ENCODE results near the gene RIMS3. TPM values are rescaled to one million over a fixed set of nuclear protein-coding genes. Genes with fewer than 3 reads are reported as not detected.

Gene RIMS3
- total RNA-seq (2022; extraction: Qiagen RNA extraction) = 0.61 to 1.3 TPM (median 1.0 TPM) in 5 replicates

GRCh38 chr1:40665335-40666171 is at the start of gene RIMS3:
TSS of gene RIMS3 (minus strand) at chr1:40665682. CDS start at chr1:40641925, 23,757 bp downstream.

DNA sequence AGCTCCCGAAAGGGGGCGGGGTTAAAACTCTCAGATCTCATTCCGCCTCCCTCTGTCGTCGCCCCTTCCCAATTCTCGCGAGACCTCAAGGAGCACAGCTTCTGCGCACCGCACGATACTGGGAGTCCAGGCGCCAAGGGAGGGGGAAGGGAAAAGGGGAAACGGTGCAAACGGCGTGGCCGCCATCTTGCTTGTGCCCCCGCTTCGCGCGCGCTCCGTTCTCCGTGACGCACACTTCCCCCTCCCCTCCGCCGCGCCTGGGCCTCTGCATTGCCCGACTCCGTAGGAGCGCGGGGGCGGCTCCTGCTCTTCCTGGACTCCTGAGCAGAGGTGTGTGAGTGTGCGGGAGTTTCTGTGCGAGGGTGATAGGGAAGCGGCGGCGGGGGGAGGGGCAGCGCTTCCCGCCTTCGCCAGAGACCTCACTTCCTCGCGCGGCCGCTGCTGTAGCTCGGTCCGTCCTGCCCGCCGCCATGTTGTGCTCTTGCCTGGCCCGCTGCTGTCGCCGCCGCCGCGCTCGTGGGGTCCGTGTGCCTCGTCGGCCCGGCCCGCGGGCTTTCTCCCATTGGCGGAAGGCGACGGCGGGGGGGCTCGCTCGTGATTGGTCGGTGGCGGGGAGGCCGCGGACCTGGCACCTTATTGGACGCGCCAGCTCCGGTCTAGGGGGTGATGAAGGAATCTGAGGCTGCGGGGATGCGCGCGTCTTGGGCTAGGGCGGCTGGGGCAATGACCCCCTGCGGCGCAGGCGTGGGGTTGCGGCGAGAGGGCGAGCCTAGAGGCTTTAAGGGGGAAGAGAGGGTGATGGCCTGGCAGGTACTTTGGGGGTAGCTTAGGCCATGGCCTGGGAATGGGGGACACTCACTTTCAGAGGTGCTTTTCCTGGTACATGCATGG is 26.3 kb upstream of the RIMS3 start, which contains the start of gene NFYC:
Gene NFYC (plus strand): TSS at position 167 of the 891 bp plus-strand sequence. CDS start 47,140 bp downstream, outside the sequence.

Other genes starting within 250 kb of the RIMS3 start
- 1.3 to 2.1 TPM (median 1.9 TPM) in 5 replicates for gene ZFP69B, start 215.2 kb downstream of the RIMS3 start, total RNA-seq (2022; extraction: Qiagen RNA extraction)
- gene ZFP69, start 188.4 kb downstream of the RIMS3 start, total RNA-seq (2022; extraction: Qiagen RNA extraction) = not detected in 5 replicates
- 3.9 to 4.8 TPM (median 4.4 TPM) in 5 replicates for gene EXO5, start 156.9 kb downstream of the RIMS3 start, total RNA-seq (2022; extraction: Qiagen RNA extraction)
- gene ZNF684, start 134.0 kb downstream of the RIMS3 start, total RNA-seq (2022; extraction: Qiagen RNA extraction) = 1.8 to 2.4 TPM (median 2.1 TPM) in 5 replicates
- 37.0 to 40.6 TPM (median 39.8 TPM) in 5 replicates for gene NFYC, start 26.0 kb upstream of the RIMS3 start, total RNA-seq (2022; extraction: Qiagen RNA extraction)
- gene KCNQ4, start 118.1 kb upstream of the RIMS3 start, total RNA-seq (2022; extraction: Qiagen RNA extraction) = 0.13 to 0.24 TPM (median 0.22 TPM) in 5 replicates
- gene CITED4, start 196.7 kb upstream of the RIMS3 start, total RNA-seq (2022; extraction: Qiagen RNA extraction) = 40.2 to 90.2 TPM (median 73.5 TPM) in 5 replicates

All from A549 treated with CORT108297 at 1 μM for 4 hours (cell line).